ENCODE measurements around the gene TNFRSF17. TPM values are rescaled to one million over a fixed set of nuclear protein-coding genes. Genes with fewer than 3 reads are reported as not detected.

TNFRSF17 gene

Small RNA genes lying within 50 kb of the gene (small RNA-seq; reads per million reads assigned to genes)
- not detected for gene AC007216.5 (ENCODE audit: low read depth)
- gene UBL5P4 (ENCODE audit: low read depth): not detected
